Heart right ventricle (tissue), 16 donors: Measurements from ENCODE around the gene FHAD1. TPM values are rescaled to one million over a fixed set of nuclear protein-coding genes. Genes with fewer than 3 reads are reported as not detected.

ENCODE experiments used
- ATAC-seq, 8 donors: fragments of 200-7000 bp; cut with Tn5 transposase; one replicate each; pipeline ENCODE4 v1.9.1; 2020; ENCODE audit warnings: mild to moderate bottlenecking in 8 of 8, moderate library complexity in 8 of 8, moderate number of reproducible peaks in 1 of 8
- DNase-seq, 2 donors: peaks; one replicate each; pipeline ENCODE4 v3.0.0-alpha.2; 2020
- H3K27ac ChIP-seq, 10 donors: fragments of 200-600 bp; sonication (generic) in 2 of 10; one replicate each; pipeline versions ENCODE4 v1.5.0 to v1.8.0; 2020 to 2022; ENCODE audit warnings: mild to moderate bottlenecking in 3 of 10
- H3K27me3 ChIP-seq, 7 donors: fragments of 200-600 bp; one replicate each; pipeline ENCODE4 v1.8.0; 2021 to 2022; ENCODE audit warnings: mild to moderate bottlenecking in 2 of 7
- H3K36me3 ChIP-seq, 9 donors: fragments of 200-600 bp; sonication (generic) in 1 of 9; one replicate each; pipeline versions ENCODE4 v1.5.0 to v1.8.0; 2020 to 2022; ENCODE audit warnings: mild to moderate bottlenecking in 2 of 9
- H3K4me1 ChIP-seq, 9 donors: fragments of 200-600 bp; sonication (generic) in 1 of 9; one replicate each; pipeline versions ENCODE4 v1.5.0 to v1.8.0; 2020 to 2022; ENCODE audit warnings: mild to moderate bottlenecking in 4 of 9
- H3K4me3 ChIP-seq, 10 donors: fragments of 200-600 bp; sonication (generic) in 2 of 10; one replicate each; pipeline versions ENCODE4 v1.5.0 to v1.8.0; 2020 to 2022; ENCODE audit warnings: mild to moderate bottlenecking in 7 of 10, moderate library complexity in 2 of 10
- H3K9me3 ChIP-seq, 11 donors: fragments of 200-600 bp in 10 of 11; sonication (generic) in 2 of 11; one replicate each; pipeline versions ENCODE4 v1.5.0 to v1.8.0; 2013 to 2022; ENCODE audit warnings: mild to moderate bottlenecking in 2 of 11, control low read depth in 1 of 11, moderate library complexity in 1 of 11
- CTCF ChIP-seq, 9 donors: fragments of 200-600 bp; sonication (generic) in 2 of 9; IDR thresholded peaks; one replicate each; pipeline versions ENCODE4 v1.5.0 to v1.8.0; 2021 to 2022; ENCODE audit warnings: antibody characterized with exemption in 9 of 9, mild to moderate bottlenecking in 5 of 9, moderate library complexity in 1 of 9
- WGBS, 2 donors: extraction: QIAGEN DNeasy Blood & Tissue Kit; methylation state at CpG; one replicate each; pipeline ENCODE4 v1.1.7; 2013; ENCODE audit warnings: inconsistent platforms in 1 of 2; 5-methylcytosine and 5-hydroxymethylcytosine counted together
- intact Hi-C, 10 donors: fragments of 100-400 bp; cut with DNase I; formaldehyde crosslinking; loops; one replicate each; pipeline versions ENCODE4 v1.11.1 to v1.14.2; 2022
- polyA plus RNA-seq, 2 donors: library from polyadenylated mRNA; stranded (reverse); fragments of 200-250 nt; gene quantifications; one replicate each; pipeline ENCODE4 v1.2.3, GENCODE V29; 2013
- total RNA-seq, 10 donors: library from RNA; stranded (reverse); fragmentation: NEBNext Ultra II Directional in 3 of 10; extraction: Animal tissue kit (Norgen Biotek cat#: 25700) in 3 of 10; gene quantifications; one replicate each; pipeline versions ENCODE4 v1.2.1 to v1.2.4, GENCODE V29; 2021 to 2023
- donor health status: Arrhythmogenic right ventricular cardiomyopathy.
- donor health status: ischemic (EF 13 %, LVEDD 7.1; RV severe dilation, severe dysfunction).
- donor health status: healthy with polysubstance abuse.
- donor health status: DM: no; HTN: yes; CAD: no.
- donor health status: DM: no; HTN: no; CAD: no.
- donor health status: ischemic (EF 25% LVEDD 6.9; RV normal size, moderate dysfunction).
- donor health status: ischemic (EF 25% LVEDD 5.7; RV mildly dilated, moderate dysfunction).
- donor health status: healthy.
- donor health status: DM: yes; HTN: yes; CAD: no.
- donor health status: Ischemic cardiomyopathy.
- donor health status: ischemic (EF 35%, LVEDD 5.7; RV mildly dilated, moderate dysfunction).
- donor health status: nonischemic (EF 11% LVEDD 7.7; RV severe dilation, severe dysfunction).
- donor health status: DM: yes; HTN: yes; CAD: no.
- donor health status: PGD.
- donor health status: ischemic (EF 29% LVEDD 5.4; RV normal size, mild dysfunction).
- donor health status: nonischemic (EF 23%, LVEDD 6.1; RV moderate dilation, normal function).

FHAD1 gene
- total and polyA plus RNA-seq, 12 donors: 0.06 to 1.0 (median 0.12) TPM; not detected in 5

GRCh38 chr1:15212216-15212953 is 34.6 kb upstream of the FHAD1 start:
- Histone ChIP-seq H3K4me3 (no peak overlapping the region), H3K27ac (peak overlapping the region in 2 of 10 donors; percentile 5 to 13), H3K36me3 (peaks cover 0 to 8% (median 0%) of the 10 kb centered on the region in 9 donors), H3K27me3 (no peaks in the 10 kb centered on the region), H3K9me3 (no peaks in the 10 kb centered on the region), H3K4me1 (peaks cover 0 to 69% (median 16%) of the 10 kb centered on the region in 9 donors)
- ATAC-seq: no peak
- TF ChIP-seq CTCF (IDR thresholded peaks at IDR 0.05): no peak
- no peak for DNase-seq
- intact Hi-C loops: loop anchor here in 2 of 10 donors (5.0 to 10.0 kb wide), 2 partner anchors 58 to 60 kb away; partner anchors contain the start of gene TMEM51 (in 2 of the 2)
- WGBS, 2 donors: 70 to 76% methylated on average over 17 of the region's 17 CpGs

- Histone ChIP-seq H3K4me3 (no peak overlapping the region), H3K27me3 (no peaks in the 10 kb centered on the region), H3K9me3 (no peaks in the 10 kb centered on the region), H3K4me1 (peaks cover 0 to 67% (median 16%) of the 10 kb centered on the region in 9 donors), H3K27ac (peak overlapping the region in 4 of 10 donors; percentile 5 to 25 (median 15)), H3K36me3 (peaks cover 0 to 8% (median 0%) of the 10 kb centered on the region in 9 donors)
- intact Hi-C loops: loop anchor here in 2 of 10 donors (5.0 to 10.0 kb wide), 2 partner anchors 58 to 61 kb away; partner anchors contain the start of gene TMEM51 (in 2 of the 2)
- no peak for ATAC-seq
- no peak for TF ChIP-seq CTCF (IDR thresholded peaks at IDR 0.05)
- DNase-seq: no peak
- WGBS, 2 donors: 77 to 85% methylated on average over 3 of the region's 3 CpGs
Observed at GRCh38 chr1:15212954-15213291, 34.1 kb upstream of the FHAD1 start.

- ATAC-seq (peak in 1 of 8 donors; percentile 26), DNase-seq (no peak)
- Histone ChIP-seq H3K4me3 (no peak overlapping the region), H3K27ac (peak overlapping the region in 4 of 10 donors; percentile 5 to 25 (median 15)), H3K9me3 (no peaks in the 10 kb centered on the region), H3K27me3 (no peaks in the 10 kb centered on the region), H3K36me3 (peaks cover 0 to 8% (median 0%) of the 10 kb centered on the region in 9 donors), H3K4me1 (peaks cover 0 to 67% (median 16%) of the 10 kb centered on the region in 9 donors)
- 68 to 72% methylated on average over 7 of the region's 7 CpGs for WGBS, 2 donors
- intact Hi-C loops: loop anchor here in 2 of 10 donors (5.0 to 10.0 kb wide), 2 partner anchors 59 to 61 kb away; partner anchors contain the start of gene TMEM51 (in 2 of the 2)
- no peak for TF ChIP-seq CTCF (IDR thresholded peaks at IDR 0.05)
Observed at GRCh38 chr1:15213341-15213821, 33.6 kb upstream of the FHAD1 start.

- peaks cover 0 to 12% (median 0%) of the 10 kb centered on the region in 9 donors for H3K36me3 ChIP-seq
- peak overlapping the region in 7 of 10 donors; percentile 3 to 52 (median 37) for H3K27ac ChIP-seq
- peaks cover 0 to 70% (median 21%) of the 10 kb centered on the region in 9 donors for H3K4me1 ChIP-seq
- 60 to 61% methylated on average over 19 of the region's 19 CpGs for WGBS, 2 donors
- no peak for TF ChIP-seq CTCF (IDR thresholded peaks at IDR 0.05)
- intact Hi-C loops: loop anchor here in 2 of 10 donors (5.0 to 10.0 kb wide), 2 partner anchors 60 to 62 kb away; partner anchors contain the start of gene TMEM51 (in 2 of the 2)
- ATAC-seq (peak in 6 of 8 donors; percentile 49 to 69 (median 62)), DNase-seq (peak; percentile 24 to 32)
- H3K4me3 ChIP-seq: no peak overlapping the region
- no peaks in the 10 kb centered on the region for H3K9me3 ChIP-seq
- H3K27me3 ChIP-seq: no peaks in the 10 kb centered on the region
Observed at GRCh38 chr1:15214527-15214926, 32.5 kb upstream of the FHAD1 start.
